ENCODE measurements around the gene IFI27L1.

DNA sequence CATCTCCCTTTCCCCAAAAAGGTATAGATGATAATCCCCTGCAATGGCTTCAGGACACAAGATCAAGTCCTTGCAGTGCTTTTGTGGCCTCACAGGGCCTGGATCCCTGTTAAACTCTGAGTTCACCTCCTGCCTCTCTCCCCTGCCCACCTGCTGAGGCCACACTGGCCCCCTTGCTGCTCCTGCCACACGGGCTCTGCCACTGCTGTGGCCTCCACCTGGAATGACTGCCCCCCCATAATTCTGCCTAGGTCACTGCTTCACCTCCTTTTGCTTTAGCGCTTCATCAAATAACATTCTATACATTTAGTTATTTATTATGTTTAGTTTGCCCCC lies 28.8 kb downstream of the IFI27L1 start:
- TF ChIP-seq, protein P1, sequence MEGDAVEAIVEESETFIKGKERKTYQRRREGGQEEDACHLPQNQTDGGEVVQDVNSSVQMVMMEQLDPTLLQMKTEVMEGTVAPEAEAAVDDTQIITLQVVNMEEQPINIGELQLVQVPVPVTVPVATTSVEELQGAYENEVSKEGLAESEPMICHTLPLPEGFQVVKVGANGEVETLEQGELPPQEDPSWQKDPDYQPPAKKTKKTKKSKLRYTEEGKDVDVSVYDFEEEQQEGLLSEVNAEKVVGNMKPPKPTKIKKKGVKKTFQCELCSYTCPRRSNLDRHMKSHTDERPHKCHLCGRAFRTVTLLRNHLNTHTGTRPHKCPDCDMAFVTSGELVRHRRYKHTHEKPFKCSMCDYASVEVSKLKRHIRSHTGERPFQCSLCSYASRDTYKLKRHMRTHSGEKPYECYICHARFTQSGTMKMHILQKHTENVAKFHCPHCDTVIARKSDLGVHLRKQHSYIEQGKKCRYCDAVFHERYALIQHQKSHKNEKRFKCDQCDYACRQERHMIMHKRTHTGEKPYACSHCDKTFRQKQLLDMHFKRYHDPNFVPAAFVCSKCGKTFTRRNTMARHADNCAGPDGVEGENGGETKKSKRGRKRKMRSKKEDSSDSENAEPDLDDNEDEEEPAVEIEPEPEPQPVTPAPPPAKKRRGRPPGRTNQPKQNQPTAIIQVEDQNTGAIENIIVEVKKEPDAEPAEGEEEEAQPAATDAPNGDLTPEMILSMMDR (IDR thresholded peaks at IDR 0.05 in 4 of 5, conservative IDR thresholded peaks at IDR 0.05 in 1 of 5) = no peak
- TF ChIP-seq POLR2A (IDR thresholded peaks at IDR 0.05) = no peak
